Measurements from ENCODE around the gene ODR4.

DNA sequence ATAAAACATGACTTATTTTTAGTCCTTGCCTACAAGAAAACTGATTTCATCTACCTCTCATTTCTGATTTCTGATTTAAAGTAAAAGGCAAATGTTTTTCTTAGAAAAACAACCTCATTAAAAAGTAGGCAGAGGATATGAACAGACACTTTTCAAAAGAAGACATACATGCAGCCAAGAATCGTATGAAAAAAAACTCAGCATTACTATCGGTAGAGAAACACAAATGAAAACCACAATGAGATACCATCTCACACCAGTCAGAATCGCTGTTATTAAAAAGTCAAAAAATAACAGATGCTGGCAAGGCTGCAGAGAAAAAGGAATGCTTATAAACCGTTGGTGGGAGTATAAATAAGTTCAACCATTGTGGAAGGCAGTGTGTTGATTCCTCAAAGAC lies 16.2 kb downstream of the ODR4 start:
- TF ChIP-seq, protein P1, sequence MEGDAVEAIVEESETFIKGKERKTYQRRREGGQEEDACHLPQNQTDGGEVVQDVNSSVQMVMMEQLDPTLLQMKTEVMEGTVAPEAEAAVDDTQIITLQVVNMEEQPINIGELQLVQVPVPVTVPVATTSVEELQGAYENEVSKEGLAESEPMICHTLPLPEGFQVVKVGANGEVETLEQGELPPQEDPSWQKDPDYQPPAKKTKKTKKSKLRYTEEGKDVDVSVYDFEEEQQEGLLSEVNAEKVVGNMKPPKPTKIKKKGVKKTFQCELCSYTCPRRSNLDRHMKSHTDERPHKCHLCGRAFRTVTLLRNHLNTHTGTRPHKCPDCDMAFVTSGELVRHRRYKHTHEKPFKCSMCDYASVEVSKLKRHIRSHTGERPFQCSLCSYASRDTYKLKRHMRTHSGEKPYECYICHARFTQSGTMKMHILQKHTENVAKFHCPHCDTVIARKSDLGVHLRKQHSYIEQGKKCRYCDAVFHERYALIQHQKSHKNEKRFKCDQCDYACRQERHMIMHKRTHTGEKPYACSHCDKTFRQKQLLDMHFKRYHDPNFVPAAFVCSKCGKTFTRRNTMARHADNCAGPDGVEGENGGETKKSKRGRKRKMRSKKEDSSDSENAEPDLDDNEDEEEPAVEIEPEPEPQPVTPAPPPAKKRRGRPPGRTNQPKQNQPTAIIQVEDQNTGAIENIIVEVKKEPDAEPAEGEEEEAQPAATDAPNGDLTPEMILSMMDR (IDR thresholded peaks at IDR 0.05) = no peak
- TF ChIP-seq, protein P2, sequence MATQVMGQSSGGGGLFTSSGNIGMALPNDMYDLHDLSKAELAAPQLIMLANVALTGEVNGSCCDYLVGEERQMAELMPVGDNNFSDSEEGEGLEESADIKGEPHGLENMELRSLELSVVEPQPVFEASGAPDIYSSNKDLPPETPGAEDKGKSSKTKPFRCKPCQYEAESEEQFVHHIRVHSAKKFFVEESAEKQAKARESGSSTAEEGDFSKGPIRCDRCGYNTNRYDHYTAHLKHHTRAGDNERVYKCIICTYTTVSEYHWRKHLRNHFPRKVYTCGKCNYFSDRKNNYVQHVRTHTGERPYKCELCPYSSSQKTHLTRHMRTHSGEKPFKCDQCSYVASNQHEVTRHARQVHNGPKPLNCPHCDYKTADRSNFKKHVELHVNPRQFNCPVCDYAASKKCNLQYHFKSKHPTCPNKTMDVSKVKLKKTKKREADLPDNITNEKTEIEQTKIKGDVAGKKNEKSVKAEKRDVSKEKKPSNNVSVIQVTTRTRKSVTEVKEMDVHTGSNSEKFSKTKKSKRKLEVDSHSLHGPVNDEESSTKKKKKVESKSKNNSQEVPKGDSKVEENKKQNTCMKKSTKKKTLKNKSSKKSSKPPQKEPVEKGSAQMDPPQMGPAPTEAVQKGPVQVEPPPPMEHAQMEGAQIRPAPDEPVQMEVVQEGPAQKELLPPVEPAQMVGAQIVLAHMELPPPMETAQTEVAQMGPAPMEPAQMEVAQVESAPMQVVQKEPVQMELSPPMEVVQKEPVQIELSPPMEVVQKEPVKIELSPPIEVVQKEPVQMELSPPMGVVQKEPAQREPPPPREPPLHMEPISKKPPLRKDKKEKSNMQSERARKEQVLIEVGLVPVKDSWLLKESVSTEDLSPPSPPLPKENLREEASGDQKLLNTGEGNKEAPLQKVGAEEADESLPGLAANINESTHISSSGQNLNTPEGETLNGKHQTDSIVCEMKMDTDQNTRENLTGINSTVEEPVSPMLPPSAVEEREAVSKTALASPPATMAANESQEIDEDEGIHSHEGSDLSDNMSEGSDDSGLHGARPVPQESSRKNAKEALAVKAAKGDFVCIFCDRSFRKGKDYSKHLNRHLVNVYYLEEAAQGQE (IDR thresholded peaks at IDR 0.05; ENCODE audit: insufficient read depth in 1 of 2, low read depth in 2 of 2, low read length in 1 of 2) = no peak
- TF ChIP-seq SIN3A (IDR thresholded peaks at IDR 0.05; ENCODE audit: borderline replicate concordance, insufficient read depth, low read depth, low read length) (no peak), POLR2AphosphoS5 (IDR thresholded peaks at IDR 0.05; ENCODE audit: low read depth, low read length) (no peak), TCF7L2 (IDR thresholded peaks at IDR 0.05; ENCODE audit: low read depth, low read length) (no peak)
